Lower leg skin (tissue), 4 donors: ENCODE measurements around the gene DTNB. TPM values are rescaled to one million over a fixed set of nuclear protein-coding genes. Genes with fewer than 3 reads are reported as not detected.
A peak's percentile ranks its signal among the peaks of the same experiment; 100 is the strongest.
"Not testable (repeated sequence)": the region's sequence is repeated elsewhere in the genome, so short reads cannot be mapped to it uniquely, and the experiment has no call there.

Experiments
- DNase-seq, 2 donors: peaks; one replicate each; pipeline ENCODE4 v3.0.0-alpha.2; 2019; ENCODE audit warnings: low spot score in 2 of 2
- H3K4me3 ChIP-seq: fragments of 200-600 bp; sonication (generic); 2 replicates; pipeline ENCODE4 v1.5.1; 2017; ENCODE audit warnings: mild to moderate bottlenecking, low read depth; ENCODE audit not compliant: poor library complexity, severe bottlenecking
- CTCF ChIP-seq, 3 donors: fragments of 450-650 bp; IDR thresholded peaks; one replicate each; pipeline ENCODE4 v1.5.1; 2016; ENCODE audit warnings: antibody characterized with exemption in 3 of 3, mild to moderate bottlenecking in 3 of 3, moderate library complexity in 2 of 3
- POLR2A ChIP-seq, 2 donors: fragments of 450-650 bp; IDR thresholded peaks; one replicate each; pipeline ENCODE4 v1.6.1; 2016 to 2017; ENCODE audit warnings: antibody characterized with exemption in 2 of 2, mild to moderate bottlenecking in 1 of 2, moderate library complexity in 1 of 2
- WGBS, 2 donors: methylation state at CpG; one replicate each; pipeline ENCODE4 v1.1.5; 2018; 5-methylcytosine and 5-hydroxymethylcytosine counted together
- intact Hi-C: fragments of 100-400 bp; cut with DNase I; formaldehyde crosslinking; loops from one replicate; pipeline ENCODE4 v1.15.0; 2023; ENCODE audit warnings: low total_unique reads
- total RNA-seq, 4 donors: library from RNA; depleted of rRNA; stranded (reverse); fragments of >200 nt; gene quantifications; one replicate each; pipeline ENCODE4 v1.1.0, GENCODE V29; 2016

DTNB gene
- total RNA-seq, 4 donors from 2014 or later: 8.8 to 15.2 (median 12.7) TPM

- H3K4me3 ChIP-seq: no peak overlapping the region
- DNase-seq: no peak
- TF ChIP-seq POLR2A (IDR thresholded peaks at IDR 0.05) (no peak), CTCF (IDR thresholded peaks at IDR 0.05) (no peak)
- intact Hi-C loops: no loop called here
- 70 to 75% methylated on average over 8 of the region's 8 CpGs for WGBS, 2 donors
Measured at GRCh38 chr2:25411281-25411680, 262.1 kb downstream of the DTNB start.

- intact Hi-C loops: no loop called here
- no peak overlapping the region for H3K4me3 ChIP-seq
- TF ChIP-seq POLR2A (IDR thresholded peaks at IDR 0.05) (no peak), CTCF (IDR thresholded peaks at IDR 0.05) (no peak)
- no peak for DNase-seq
- 66 to 76% methylated on average over 6 of the region's 6 CpGs for WGBS, 2 donors
Measured at GRCh38 chr2:25410370-25410769, 263.0 kb downstream of the DTNB start.

- no peak for TF ChIP-seq POLR2A (IDR thresholded peaks at IDR 0.05)
- TF ChIP-seq CTCF (IDR thresholded peaks at IDR 0.05): no peak
- WGBS, 2 donors: 61 to 78% methylated on average over 3 of the region's 3 CpGs
- no peak overlapping the region for H3K4me3 ChIP-seq
- no peak for DNase-seq
- intact Hi-C loops: no loop called here
Measured at GRCh38 chr2:25409468-25409867, 263.9 kb downstream of the DTNB start.

- WGBS, 2 donors: 92% methylated on average over 1 of the region's 1 CpG
- TF ChIP-seq POLR2A (IDR thresholded peaks at IDR 0.05): no peak
- no peak for TF ChIP-seq CTCF (IDR thresholded peaks at IDR 0.05)
- no peak for DNase-seq
- intact Hi-C loops: no loop called here
- H3K4me3 ChIP-seq: no peak overlapping the region
Measured at GRCh38 chr2:25409044-25409443, 264.3 kb downstream of the DTNB start.

- no peak overlapping the region for H3K4me3 ChIP-seq
- TF ChIP-seq CTCF (IDR thresholded peaks at IDR 0.05) (no peak), POLR2A (IDR thresholded peaks at IDR 0.05) (no peak)
- no peak for DNase-seq
- WGBS, 2 donors: 91 to 92% methylated on average over 9 of the region's 9 CpGs
- intact Hi-C loops: no loop called here
Measured at GRCh38 chr2:25405611-25406295, 267.6 kb downstream of the DTNB start.

GRCh38 chr2:25403120-25403760, 270.1 kb downstream of the DTNB start:
- WGBS, 2 donors: 91 to 97% methylated on average over 13 of the region's 13 CpGs

More at GRCh38 chr2:25403120-25403760, 270.1 kb downstream of the DTNB start:
- peak in 1 of 2 donors; percentile 40 for DNase-seq
- H3K4me3 ChIP-seq, intact Hi-C loops: not testable (repeated sequence)
